Body of pancreas (tissue), 4 donors: ENCODE data around the gene RHBDF1.
"Not testable (repeated sequence)": the region's sequence is repeated elsewhere in the genome, so short reads cannot be mapped to it uniquely, and the experiment has no call there.

Source experiments
- POLR2A ChIP-seq, 3 donors: fragments of 450-650 bp; IDR thresholded peaks; one replicate each; pipeline ENCODE4 v1.6.1; 2016; ENCODE audit warnings: antibody characterized with exemption in 3 of 3, mild to moderate bottlenecking in 2 of 3
- TF ChIP-seq, protein P1 (sequence below), 7 experiments: fragments of 450-650 bp in 4 of 7; fragments of 200-600 bp in 3 of 7; sonication (generic) in 3 of 7; IDR thresholded peaks; one replicate each; pipeline ENCODE4 v1.5.1; 2016 to 2019; ENCODE audit warnings: antibody characterized with exemption in 7 of 7

DNA sequence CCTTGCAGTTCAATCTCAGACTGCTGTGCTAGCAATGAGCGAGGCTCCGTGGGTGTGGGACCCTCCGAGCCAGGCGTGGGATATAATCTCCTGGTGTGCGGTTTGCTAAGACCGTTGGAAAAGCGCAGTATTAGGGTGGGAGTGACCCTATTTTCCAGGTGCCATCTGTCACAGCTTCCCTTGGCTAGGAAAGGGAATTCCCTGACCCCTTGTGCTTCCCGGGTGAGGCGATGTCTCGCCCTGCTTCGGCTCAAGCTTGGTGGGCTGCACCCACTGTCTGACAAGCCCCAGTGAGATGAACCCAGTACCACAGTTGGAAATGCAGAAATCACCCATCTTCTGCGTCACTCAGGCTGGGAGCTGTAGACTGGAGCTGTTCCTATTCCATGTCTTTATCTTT is 51.5 kb downstream of the RHBDF1 start:
- TF ChIP-seq, protein P1, sequence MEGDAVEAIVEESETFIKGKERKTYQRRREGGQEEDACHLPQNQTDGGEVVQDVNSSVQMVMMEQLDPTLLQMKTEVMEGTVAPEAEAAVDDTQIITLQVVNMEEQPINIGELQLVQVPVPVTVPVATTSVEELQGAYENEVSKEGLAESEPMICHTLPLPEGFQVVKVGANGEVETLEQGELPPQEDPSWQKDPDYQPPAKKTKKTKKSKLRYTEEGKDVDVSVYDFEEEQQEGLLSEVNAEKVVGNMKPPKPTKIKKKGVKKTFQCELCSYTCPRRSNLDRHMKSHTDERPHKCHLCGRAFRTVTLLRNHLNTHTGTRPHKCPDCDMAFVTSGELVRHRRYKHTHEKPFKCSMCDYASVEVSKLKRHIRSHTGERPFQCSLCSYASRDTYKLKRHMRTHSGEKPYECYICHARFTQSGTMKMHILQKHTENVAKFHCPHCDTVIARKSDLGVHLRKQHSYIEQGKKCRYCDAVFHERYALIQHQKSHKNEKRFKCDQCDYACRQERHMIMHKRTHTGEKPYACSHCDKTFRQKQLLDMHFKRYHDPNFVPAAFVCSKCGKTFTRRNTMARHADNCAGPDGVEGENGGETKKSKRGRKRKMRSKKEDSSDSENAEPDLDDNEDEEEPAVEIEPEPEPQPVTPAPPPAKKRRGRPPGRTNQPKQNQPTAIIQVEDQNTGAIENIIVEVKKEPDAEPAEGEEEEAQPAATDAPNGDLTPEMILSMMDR (IDR thresholded peaks at IDR 0.05), result not testable (repeated sequence)
- TF ChIP-seq POLR2A (IDR thresholded peaks at IDR 0.05), result not testable (repeated sequence)
